Neutrophil (primary cell): ENCODE measurements around the gene ITPKC.

ENCODE experiments used
- H3K27ac ChIP-seq: fragments of 200-600 bp; sonication (generic); 2 replicates; pipeline ENCODE4 v1.5.1; 2016; ENCODE audit warnings: mild to moderate bottlenecking, moderate library complexity
- H3K27me3 ChIP-seq: fragments of 200-600 bp; sonication (generic); 2 replicates; pipeline ENCODE4 v1.6.0; 2016; ENCODE audit warnings: mild to moderate bottlenecking
- H3K36me3 ChIP-seq: fragments of 200-600 bp; sonication (generic); 2 replicates; pipeline ENCODE4 v1.5.1; 2017
- H3K4me1 ChIP-seq, 2 experiments: fragments of 200-600 bp in 1 of 2; sonication (generic) in 1 of 2; 1 replicate in 1 of 2; 2 replicates in 1 of 2; pipeline versions ENCODE4 v1.5.1 to v1.6.1; 2013 to 2016; ENCODE audit warnings: low read depth in 1 of 2, low read length in 1 of 2, mild to moderate bottlenecking in 1 of 2, moderate library complexity in 1 of 2; ENCODE audit not compliant: control insufficient read depth in 1 of 2, insufficient read depth in 1 of 2
- H3K4me3 ChIP-seq, 2 experiments: fragments of 200-600 bp in 1 of 2; sonication (generic) in 1 of 2; 1 replicate in 1 of 2; 2 replicates in 1 of 2; pipeline ENCODE4 v1.5.1; 2013 to 2016; ENCODE audit warnings: low read depth in 1 of 2, low read length in 1 of 2, mild to moderate bottlenecking in 1 of 2, moderate library complexity in 1 of 2
- H3K9me3 ChIP-seq: fragments of 200-600 bp; sonication (generic); 2 replicates; pipeline ENCODE4 v1.5.1; 2016
- CTCF ChIP-seq: fragments of 200-600 bp; sonication (generic); IDR thresholded peaks from 2 replicates; pipeline ENCODE4 v1.5.1; 2016; ENCODE audit warnings: antibody characterized with exemption

ITPKC gene

GRCh38 chr19:40717325-40717879, 490 bp downstream of the ITPKC start:
- Histone ChIP-seq H3K27ac (peak overlapping the region; percentile 92), H3K36me3 (peaks cover 13% of the 10 kb centered on the region), H3K4me3 (peak overlapping the region; percentile 93), H3K4me1 (peaks cover 62 to 68% of the 10 kb centered on the region in 2 experiments), H3K27me3 (no peaks in the 10 kb centered on the region), H3K9me3 (no peaks in the 10 kb centered on the region)
- no peak for TF ChIP-seq CTCF

- TF ChIP-seq CTCF, result no peak
- Histone ChIP-seq H3K4me3 (peak overlapping the region; percentile 93), H3K36me3 (peaks cover 7% of the 10 kb centered on the region), H3K9me3 (no peaks in the 10 kb centered on the region), H3K27ac (peak overlapping the region; percentile 92), H3K4me1 (peaks cover 62 to 65% of the 10 kb centered on the region in 2 experiments), H3K27me3 (no peaks in the 10 kb centered on the region)
Observed at GRCh38 chr19:40717880-40718773, 1.2 kb downstream of the ITPKC start.

- H3K4me3 ChIP-seq, result peak overlapping the region in 1 of 2 experiments; percentile 93
- peak overlapping the region; percentile 92 for H3K27ac ChIP-seq
- no peaks in the 10 kb centered on the region for H3K9me3 ChIP-seq
- H3K27me3 ChIP-seq, result no peaks in the 10 kb centered on the region
- H3K36me3 ChIP-seq, result peaks cover 10% of the 10 kb centered on the region
- TF ChIP-seq CTCF, result no peak
- peaks cover 61 to 62% of the 10 kb centered on the region in 2 experiments for H3K4me1 ChIP-seq
Observed at GRCh38 chr19:40718774-40719391, 2.0 kb downstream of the ITPKC start.

GRCh38 chr19:40719414-40719894, 2.5 kb downstream of the ITPKC start:
- Histone ChIP-seq H3K9me3 (no peaks in the 10 kb centered on the region), H3K27ac (peak overlapping the region; percentile 92), H3K27me3 (no peaks in the 10 kb centered on the region), H3K4me3 (no peak overlapping the region), H3K4me1 (peaks cover 56 to 57% of the 10 kb centered on the region in 2 experiments), H3K36me3 (peaks cover 14% of the 10 kb centered on the region)
- TF ChIP-seq CTCF, result no peak

- no peaks in the 10 kb centered on the region for H3K27me3 ChIP-seq
- no peaks in the 10 kb centered on the region for H3K9me3 ChIP-seq
- H3K4me3 ChIP-seq, result no peak overlapping the region
- peaks cover 24% of the 10 kb centered on the region for H3K36me3 ChIP-seq
- peaks cover 41 to 43% of the 10 kb centered on the region in 2 experiments for H3K4me1 ChIP-seq
- no peak for TF ChIP-seq CTCF
- H3K27ac ChIP-seq, result peak overlapping the region; percentile 52
Observed at GRCh38 chr19:40721140-40721486, 4.2 kb downstream of the ITPKC start.
